Measurements from ENCODE around the gene DNAH2. TPM values are rescaled to one million over a fixed set of nuclear protein-coding genes. Genes with fewer than 3 reads are reported as not detected.

The DNAH2 gene
- total and polyA plus RNA-seq, 2 of the 13 experiments (the other 11 are each of a cell fraction or from before 2014, with no cell fraction given) = not detected

GRCh38 chr17:7794075-7794663 lies 76.6 kb downstream of the DNAH2 start:
- Histone ChIP-seq H3K27ac (ENCODE audit: extremely low read length, insufficient read depth, low read length) (no peak overlapping the region), H2AFZ (ENCODE audit: low read length) (no peak overlapping the region), H3K4me1 (ENCODE audit: insufficient read depth, low read length) (no peaks in the 10 kb centered on the region), H3K79me2 (ENCODE audit: insufficient read depth, low read length) (no peaks in the 10 kb centered on the region), H3K9me3 (ENCODE audit: low read length) (no peaks in the 10 kb centered on the region), H3K9ac (ENCODE audit: insufficient read depth, low read depth, low read length) (no peak overlapping the region), H3K27me3 (ENCODE audit: control insufficient read depth in 1 of 2, insufficient read depth in 2 of 2, low read length in 2 of 2) (peaks cover 4 to 56% of the 10 kb centered on the region in 2 experiments; a peak in 4 of 5 replicates), H3K4me3 (replicated peaks in 1 of 3; ENCODE audit: insufficient read depth in 1 of 3, low read depth in 2 of 3, low read length in 3 of 3) (no peak overlapping the region), H3K4me2 (ENCODE audit: low read depth, low read length) (no peak overlapping the region), H3K36me3 (replicated peaks in 1 of 2; ENCODE audit: control insufficient read depth in 1 of 2, insufficient read depth in 2 of 2, low read length in 2 of 2) (no peaks in the 10 kb centered on the region), H4K20me1 (ENCODE audit: insufficient read depth, low read length) (no peaks in the 10 kb centered on the region)
- intact Hi-C loops (cut with micrococcal nuclease; ENCODE audit: unreplicated experiment) (no loop called here), in situ Hi-C loops (cut with HindIII; ENCODE audit: extremely low pct_ligation_motif_present, low pct_unique_long_range_greater_than_20kb) (no loop called here)
- WGBS (ENCODE audit: low lambda C conversion rate) = 22% methylated on average over 12 of the region's 19 CpGs
- DNase-seq (ENCODE audit: low spot score) (no peak), FAIRE-seq (no peak), ATAC-seq (no peak)
- TF ChIP-seq HMG20A (CRISPR knock-in tag; IDR thresholded peaks at IDR 0.05; ENCODE audit: borderline replicate concordance) = no peak
- no peak for TF ChIP-seq THYN1 (CRISPR knock-in tag; IDR thresholded peaks at IDR 0.05; ENCODE audit: borderline replicate concordance, low read depth)
- no peak for TF ChIP-seq DNMT3B (CRISPR knock-in tag; conservative IDR thresholded peaks at IDR 0.05)
- TF ChIP-seq ZKSCAN8 (CRISPR knock-in tag; IDR thresholded peaks at IDR 0.05; ENCODE audit: borderline replicate concordance) = no peak
- TF ChIP-seq ZFP62 (CRISPR knock-in tag; IDR thresholded peaks at IDR 0.05) = no peak
- no peak for TF ChIP-seq MLX (CRISPR knock-in tag; IDR thresholded peaks at IDR 0.05)
- TF ChIP-seq ZNF30 (CRISPR knock-in tag; IDR thresholded peaks at IDR 0.05) = no peak
- no peak for TF ChIP-seq TARDBP (CRISPR knock-in tag; IDR thresholded peaks at IDR 0.05)
- TF ChIP-seq ZNF777 (CRISPR knock-in tag; IDR thresholded peaks at IDR 0.05) = no peak
- TF ChIP-seq CSRNP1 (CRISPR knock-in tag; IDR thresholded peaks at IDR 0.05) = no peak
- no peak for TF ChIP-seq ZNF446 (CRISPR knock-in tag; IDR thresholded peaks at IDR 0.05)
- TF ChIP-seq ZNF761 (CRISPR knock-in tag; conservative IDR thresholded peaks at IDR 0.05) = no peak
- no peak for TF ChIP-seq ZUFSP (CRISPR knock-in tag; IDR thresholded peaks at IDR 0.05; ENCODE audit: borderline replicate concordance)
- no peak for TF ChIP-seq HIVEP1 (CRISPR knock-in tag; IDR thresholded peaks at IDR 0.05)
- no peak for TF ChIP-seq PCBP2 (optimal IDR thresholded peaks at IDR 0.05; ENCODE audit: low read depth, low read length, poor library complexity, severe bottlenecking)
- TF ChIP-seq ZNF678 (CRISPR knock-in tag; IDR thresholded peaks at IDR 0.05) = no peak
- TF ChIP-seq SRY (CRISPR knock-in tag; IDR thresholded peaks at IDR 0.05) = no peak
- TF ChIP-seq KDM1A (CRISPR knock-in tag; IDR thresholded peaks at IDR 0.05) = no peak
- no peak for TF ChIP-seq TFDP1 (CRISPR knock-in tag; IDR thresholded peaks at IDR 0.05; ENCODE audit: borderline replicate concordance)
- TF ChIP-seq ZNF430 (CRISPR knock-in tag; IDR thresholded peaks at IDR 0.05) = no peak
- CTCF ChIA-PET (ENCODE audit: low intra/inter-chr PET ratio, low total read pairs) = no interaction called here
- no TSS peak for BruUV-seq (replicated peaks)
- POLR2A ChIA-PET = no interaction called here
